WTC11 (cell line): ENCODE data around the gene RAB26.

Source experiments
- EMX1 ChIP-seq: fragments of 250-450 bp; sonication (Bioruptor Pico); IDR thresholded peaks from 2 replicates; pipeline ENCODE4 v1.8.0; 2021; ENCODE audit warnings: mild to moderate bottlenecking
- FOXK1 ChIP-seq: sonication (generic); formaldehyde crosslinking; IDR thresholded peaks from 2 replicates; pipeline ENCODE4 v1.8.0; 2022; ENCODE audit warnings: mild to moderate bottlenecking, moderate library complexity, missing genetic modification reagents
- SP1 ChIP-seq: sonication (generic); formaldehyde crosslinking; conservative IDR thresholded peaks from 2 replicates; pipeline ENCODE4 v1.8.1; 2022; ENCODE audit warnings: missing genetic modification reagents
- TF ChIP-seq, protein P1 (sequence below): fragments of 200-600 bp; IDR thresholded peaks from 2 replicates; pipeline ENCODE4 v1.8.0; 2022; ENCODE audit warnings: antibody characterized with exemption

DNA sequence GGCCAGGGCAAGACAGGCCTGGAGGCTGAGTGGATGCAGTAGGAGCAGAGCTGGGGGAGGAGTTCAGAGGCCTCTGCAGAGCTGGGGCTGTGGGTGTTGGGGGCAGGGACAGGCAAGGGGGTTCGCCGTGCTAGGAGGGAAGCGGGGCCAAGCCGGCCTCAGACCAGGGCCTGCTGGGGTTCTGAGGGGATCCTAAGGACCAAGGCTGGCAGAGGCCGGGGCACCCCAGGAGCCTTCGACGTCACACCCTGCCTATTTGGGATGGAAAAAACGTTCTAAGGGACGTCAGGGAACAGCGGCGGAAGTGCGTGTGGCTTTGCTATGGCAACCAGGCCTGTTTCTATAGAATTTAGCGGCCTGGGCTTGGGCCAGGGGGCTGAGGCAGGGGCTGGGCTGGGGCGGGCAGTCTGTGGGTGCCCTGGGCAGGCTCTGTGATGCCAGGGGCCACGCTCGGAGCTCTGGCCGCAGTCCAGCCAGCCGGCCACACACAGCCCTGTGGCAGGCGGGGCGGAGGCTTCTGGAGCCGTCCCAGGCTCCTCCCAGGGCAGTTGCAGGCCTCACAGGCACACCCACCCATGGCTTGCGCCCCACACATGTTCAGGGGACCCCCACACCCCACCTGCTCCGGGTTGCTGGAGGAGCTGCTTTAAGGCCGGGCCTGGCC is 10.9 kb downstream of the RAB26 start:
- TF ChIP-seq, protein P1, sequence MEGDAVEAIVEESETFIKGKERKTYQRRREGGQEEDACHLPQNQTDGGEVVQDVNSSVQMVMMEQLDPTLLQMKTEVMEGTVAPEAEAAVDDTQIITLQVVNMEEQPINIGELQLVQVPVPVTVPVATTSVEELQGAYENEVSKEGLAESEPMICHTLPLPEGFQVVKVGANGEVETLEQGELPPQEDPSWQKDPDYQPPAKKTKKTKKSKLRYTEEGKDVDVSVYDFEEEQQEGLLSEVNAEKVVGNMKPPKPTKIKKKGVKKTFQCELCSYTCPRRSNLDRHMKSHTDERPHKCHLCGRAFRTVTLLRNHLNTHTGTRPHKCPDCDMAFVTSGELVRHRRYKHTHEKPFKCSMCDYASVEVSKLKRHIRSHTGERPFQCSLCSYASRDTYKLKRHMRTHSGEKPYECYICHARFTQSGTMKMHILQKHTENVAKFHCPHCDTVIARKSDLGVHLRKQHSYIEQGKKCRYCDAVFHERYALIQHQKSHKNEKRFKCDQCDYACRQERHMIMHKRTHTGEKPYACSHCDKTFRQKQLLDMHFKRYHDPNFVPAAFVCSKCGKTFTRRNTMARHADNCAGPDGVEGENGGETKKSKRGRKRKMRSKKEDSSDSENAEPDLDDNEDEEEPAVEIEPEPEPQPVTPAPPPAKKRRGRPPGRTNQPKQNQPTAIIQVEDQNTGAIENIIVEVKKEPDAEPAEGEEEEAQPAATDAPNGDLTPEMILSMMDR: no peak
- no peak for TF ChIP-seq EMX1 (CRISPR knock-in tag)
- TF ChIP-seq SP1 (CRISPR knock-in tag): no peak
- TF ChIP-seq FOXK1 (CRISPR knock-in tag): no peak
